Measurements from ENCODE around the gene PTAFR.

Gene PTAFR

GRCh38 chr1:28130901-28131300 is 45.6 kb downstream of the PTAFR start:
- Histone ChIP-seq H3K4me3 (no peak overlapping the region), H3K27ac (no peak overlapping the region)

- Histone ChIP-seq H3K4me3 (no peak overlapping the region), H3K27ac (peak overlapping the region in 3 of 21 experiments; percentile 9 to 73 (median 61))
Observed at GRCh38 chr1:28129150-28129549, 47.3 kb downstream of the PTAFR start.

- H3K4me3 ChIP-seq: no peak overlapping the region
- H3K27ac ChIP-seq: peak overlapping the region in 11 of 21 experiments; percentile 8 to 72 (median 39)
Observed at GRCh38 chr1:28127617-28128257, 48.8 kb downstream of the PTAFR start.

- no peak overlapping the region for H3K4me3 ChIP-seq
- H3K27ac ChIP-seq: peak overlapping the region in 16 of 21 experiments; percentile 16 to 72 (median 54)
Observed at GRCh38 chr1:28126783-28127490, 49.6 kb downstream of the PTAFR start.

- H3K4me3 ChIP-seq: peak overlapping the region in 1 of 7 experiments; percentile 1
Observed at GRCh38 chr1:28126212-28126611, 50.3 kb downstream of the PTAFR start.

GRCh38 chr1:28123461-28123961 is 53.0 kb downstream of the PTAFR start:
- no peak overlapping the region for H3K4me3 ChIP-seq
- peak overlapping the region in 10 of 21 experiments; percentile 9 to 76 (median 46) for H3K27ac ChIP-seq

More at GRCh38 chr1:28126212-28126611, 50.3 kb downstream of the PTAFR start:
- peak overlapping the region in 16 of 21 experiments; percentile 16 to 65 (median 51) for H3K27ac ChIP-seq

GRCh38 chr1:28122183-28122582 is 54.3 kb downstream of the PTAFR start:
- peak overlapping the region in 3 of 21 experiments; percentile 31 to 76 (median 73) for H3K27ac ChIP-seq
- no peak overlapping the region for H3K4me3 ChIP-seq

GRCh38 chr1:28119556-28119955 is 56.9 kb downstream of the PTAFR start:
- H3K27ac ChIP-seq: no peak overlapping the region
- no peak overlapping the region for H3K4me3 ChIP-seq

GRCh38 chr1:28118640-28119307 is 57.7 kb downstream of the PTAFR start:
- Histone ChIP-seq H3K27ac (no peak overlapping the region), H3K4me3 (no peak overlapping the region)

GRCh38 chr1:28115267-28115666 is 61.2 kb downstream of the PTAFR start:
- Histone ChIP-seq H3K27ac (peak overlapping the region in 6 of 21 experiments; percentile 20 to 72 (median 44)), H3K4me3 (no peak overlapping the region)

- H3K4me3 ChIP-seq: no peak overlapping the region
Observed at GRCh38 chr1:28114844-28115243, 61.6 kb downstream of the PTAFR start.

GRCh38 chr1:28113242-28113572 is 63.3 kb downstream of the PTAFR start:
- Histone ChIP-seq H3K27ac (peak overlapping the region in 6 of 21 experiments; percentile 31 to 68 (median 48)), H3K4me3 (no peak overlapping the region)

More at GRCh38 chr1:28114844-28115243, 61.6 kb downstream of the PTAFR start:
- peak overlapping the region in 8 of 21 experiments; percentile 3 to 72 (median 43) for H3K27ac ChIP-seq

- no peak overlapping the region for H3K4me3 ChIP-seq
- H3K27ac ChIP-seq: peak overlapping the region in 6 of 21 experiments; percentile 31 to 68 (median 52)
Observed at GRCh38 chr1:28112388-28113241, 63.9 kb downstream of the PTAFR start.

GRCh38 chr1:28111157-28111556 is 65.3 kb downstream of the PTAFR start:
- H3K4me3 ChIP-seq: no peak overlapping the region
- peak overlapping the region in 12 of 21 experiments; percentile 6 to 77 (median 28) for H3K27ac ChIP-seq

- no peak overlapping the region for H3K4me3 ChIP-seq
- H3K27ac ChIP-seq: peak overlapping the region in 10 of 21 experiments; percentile 6 to 77 (median 40)
Observed at GRCh38 chr1:28110555-28110954, 65.9 kb downstream of the PTAFR start.

- Histone ChIP-seq H3K27ac (no peak overlapping the region), H3K4me3 (no peak overlapping the region)
Observed at GRCh38 chr1:28109639-28110038, 66.9 kb downstream of the PTAFR start.

- H3K4me3 ChIP-seq: no peak overlapping the region
- peak overlapping the region in 2 of 21 experiments; percentile 2 to 13 for H3K27ac ChIP-seq
Observed at GRCh38 chr1:28108001-28108400, 68.5 kb downstream of the PTAFR start.

- Histone ChIP-seq H3K27ac (peak overlapping the region in 1 of 21 experiments; percentile 8), H3K4me3 (peak overlapping the region in 3 of 7 experiments; percentile 5 to 19 (median 14))
Observed at GRCh38 chr1:28104866-28105467, 71.5 kb downstream of the PTAFR start.

- H3K4me3 ChIP-seq: no peak overlapping the region
- H3K27ac ChIP-seq: no peak overlapping the region
Observed at GRCh38 chr1:28102189-28102588, 74.3 kb downstream of the PTAFR start.
